ENCODE measurements around the gene THOC7.

Gene THOC7

DNA sequence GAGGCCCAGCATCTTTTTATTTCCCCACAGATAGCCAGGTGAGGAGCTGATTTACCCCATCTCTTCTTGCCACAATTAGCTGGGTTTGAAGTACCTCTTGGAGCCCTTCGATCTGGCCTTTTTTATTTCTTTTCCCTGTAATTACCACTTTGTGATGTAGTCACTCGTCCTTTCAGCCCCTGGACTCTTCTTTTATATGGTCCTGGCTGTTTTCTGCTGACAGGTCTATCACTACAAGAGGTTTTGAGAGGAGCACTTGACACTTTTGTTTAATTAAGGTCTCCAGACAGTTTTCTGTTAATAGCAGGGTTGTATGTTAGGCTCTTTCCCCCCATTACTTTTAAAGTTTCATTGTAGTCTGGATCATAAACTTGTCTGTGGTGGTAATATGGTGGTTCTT lies 11.9 kb upstream of the THOC7 start:
- no peak for DNase-seq
- H3K4me3 Mint-ChIP-seq, result no peak overlapping the region

DNA sequence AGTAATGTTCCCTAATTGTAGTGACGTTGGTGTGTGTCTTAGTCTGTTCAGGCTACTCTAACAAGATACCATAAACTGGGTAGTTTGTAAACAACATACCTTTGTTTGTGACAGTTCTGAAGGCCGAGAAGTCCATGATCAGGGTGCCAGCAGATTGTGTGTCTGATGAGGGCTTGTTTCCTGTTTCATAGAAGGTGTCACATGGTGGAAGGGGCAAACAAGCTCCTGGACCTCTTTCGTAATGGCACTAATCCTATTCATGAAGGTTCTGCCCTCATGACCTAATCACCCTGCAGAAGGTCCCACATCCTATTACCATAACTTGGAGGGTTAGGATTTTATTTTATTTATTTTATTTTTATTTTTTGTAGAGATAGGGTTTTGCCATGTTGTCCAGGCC lies 11.2 kb upstream of the THOC7 start:
- TF ChIP-seq, protein P1, sequence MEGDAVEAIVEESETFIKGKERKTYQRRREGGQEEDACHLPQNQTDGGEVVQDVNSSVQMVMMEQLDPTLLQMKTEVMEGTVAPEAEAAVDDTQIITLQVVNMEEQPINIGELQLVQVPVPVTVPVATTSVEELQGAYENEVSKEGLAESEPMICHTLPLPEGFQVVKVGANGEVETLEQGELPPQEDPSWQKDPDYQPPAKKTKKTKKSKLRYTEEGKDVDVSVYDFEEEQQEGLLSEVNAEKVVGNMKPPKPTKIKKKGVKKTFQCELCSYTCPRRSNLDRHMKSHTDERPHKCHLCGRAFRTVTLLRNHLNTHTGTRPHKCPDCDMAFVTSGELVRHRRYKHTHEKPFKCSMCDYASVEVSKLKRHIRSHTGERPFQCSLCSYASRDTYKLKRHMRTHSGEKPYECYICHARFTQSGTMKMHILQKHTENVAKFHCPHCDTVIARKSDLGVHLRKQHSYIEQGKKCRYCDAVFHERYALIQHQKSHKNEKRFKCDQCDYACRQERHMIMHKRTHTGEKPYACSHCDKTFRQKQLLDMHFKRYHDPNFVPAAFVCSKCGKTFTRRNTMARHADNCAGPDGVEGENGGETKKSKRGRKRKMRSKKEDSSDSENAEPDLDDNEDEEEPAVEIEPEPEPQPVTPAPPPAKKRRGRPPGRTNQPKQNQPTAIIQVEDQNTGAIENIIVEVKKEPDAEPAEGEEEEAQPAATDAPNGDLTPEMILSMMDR (IDR thresholded peaks at IDR 0.05), result no peak
- DNase-seq, result no peak
- Mint-ChIP-seq H3K27me3 (ENCODE audit: low read depth, poor library complexity) (no peaks in the 10 kb centered on the region), H3K4me1 (peaks cover 51% of the 10 kb centered on the region), H3K4me3 (no peak overlapping the region), H3K27ac (no peak overlapping the region), H3K36me3 (ENCODE audit: low read depth) (peaks cover 12% of the 10 kb centered on the region), H3K9me3 (no peaks in the 10 kb centered on the region)

More for the DNA sequence above, 11.9 kb upstream of the THOC7 start:
- Mint-ChIP-seq H3K36me3 (ENCODE audit: low read depth) (peaks cover 12% of the 10 kb centered on the region), H3K9me3 (no peaks in the 10 kb centered on the region), H3K4me1 (peaks cover 57% of the 10 kb centered on the region), H3K27ac (peak overlapping the region; percentile 30), H3K27me3 (ENCODE audit: low read depth, poor library complexity) (no peaks in the 10 kb centered on the region)
- TF ChIP-seq, protein P1 (IDR thresholded peaks at IDR 0.05), result no peak

DNA sequence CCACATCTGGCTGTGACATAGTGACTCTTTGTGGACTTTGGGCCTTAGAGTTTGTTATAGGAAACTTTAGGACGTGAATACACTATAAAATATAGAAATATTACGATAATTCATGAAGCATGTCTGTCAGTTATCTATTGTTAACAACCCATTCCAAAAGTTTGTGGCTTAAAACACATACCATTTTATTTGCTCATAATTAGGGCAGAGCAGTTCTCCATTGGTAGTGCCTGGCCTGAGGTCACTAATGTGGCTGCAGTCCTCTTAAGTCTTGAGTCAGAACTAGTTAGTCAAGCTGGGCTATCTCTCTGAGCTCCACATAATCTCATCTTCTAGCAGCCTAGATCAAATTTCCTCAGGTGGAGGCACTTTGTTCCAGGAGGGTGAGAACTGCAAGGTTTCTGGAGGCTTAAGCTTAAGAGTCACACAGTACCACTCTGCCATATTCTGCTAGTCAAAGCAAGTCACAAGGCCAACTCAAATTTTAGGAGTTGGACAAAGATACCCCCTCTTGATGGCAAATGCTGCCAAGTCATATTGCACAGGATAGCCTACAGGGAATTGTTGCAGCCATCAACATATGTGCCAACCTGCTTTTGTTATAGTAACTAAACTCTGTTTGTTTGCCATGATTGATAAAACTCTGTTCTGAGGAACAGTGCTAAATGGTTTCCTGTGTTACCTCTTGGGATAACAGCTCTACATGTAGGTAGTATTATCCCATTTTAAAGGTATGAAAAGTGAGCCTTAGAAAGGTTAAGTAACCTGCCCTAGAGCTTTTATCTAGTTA lies 8.7 kb upstream of the THOC7 start:
- Mint-ChIP-seq H3K4me1 (peaks cover 38% of the 10 kb centered on the region), H3K4me3 (no peak overlapping the region), H3K27me3 (ENCODE audit: low read depth, poor library complexity) (no peaks in the 10 kb centered on the region), H3K27ac (no peak overlapping the region), H3K9me3 (no peaks in the 10 kb centered on the region), H3K36me3 (ENCODE audit: low read depth) (peaks cover 13% of the 10 kb centered on the region)
- TF ChIP-seq, protein P1 (IDR thresholded peaks at IDR 0.05), result no peak
- no peak for DNase-seq

DNA sequence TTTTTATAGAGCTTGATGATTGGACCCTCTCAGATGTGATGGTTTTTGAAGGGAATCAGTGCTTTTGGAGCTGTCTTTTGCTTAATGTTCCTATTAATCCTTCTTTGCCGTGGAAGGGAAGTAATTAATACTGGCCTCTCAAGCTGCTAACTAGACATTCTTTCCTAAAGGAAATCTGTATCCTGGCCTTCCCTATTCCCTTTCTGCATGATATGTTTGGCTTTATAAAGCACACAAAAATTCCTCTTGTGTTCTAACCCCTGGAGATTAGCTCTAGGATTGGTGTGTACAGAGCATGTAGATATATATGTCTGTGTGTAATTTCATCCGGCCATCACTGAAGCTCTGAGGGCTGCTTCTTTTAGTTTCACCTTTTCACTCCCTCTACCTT lies 7.0 kb upstream of the THOC7 start:
- peaks cover 28% of the 10 kb centered on the region for H3K36me3 Mint-ChIP-seq (ENCODE audit: low read depth)
- TF ChIP-seq, protein P1 (IDR thresholded peaks at IDR 0.05), result no peak

DNA sequence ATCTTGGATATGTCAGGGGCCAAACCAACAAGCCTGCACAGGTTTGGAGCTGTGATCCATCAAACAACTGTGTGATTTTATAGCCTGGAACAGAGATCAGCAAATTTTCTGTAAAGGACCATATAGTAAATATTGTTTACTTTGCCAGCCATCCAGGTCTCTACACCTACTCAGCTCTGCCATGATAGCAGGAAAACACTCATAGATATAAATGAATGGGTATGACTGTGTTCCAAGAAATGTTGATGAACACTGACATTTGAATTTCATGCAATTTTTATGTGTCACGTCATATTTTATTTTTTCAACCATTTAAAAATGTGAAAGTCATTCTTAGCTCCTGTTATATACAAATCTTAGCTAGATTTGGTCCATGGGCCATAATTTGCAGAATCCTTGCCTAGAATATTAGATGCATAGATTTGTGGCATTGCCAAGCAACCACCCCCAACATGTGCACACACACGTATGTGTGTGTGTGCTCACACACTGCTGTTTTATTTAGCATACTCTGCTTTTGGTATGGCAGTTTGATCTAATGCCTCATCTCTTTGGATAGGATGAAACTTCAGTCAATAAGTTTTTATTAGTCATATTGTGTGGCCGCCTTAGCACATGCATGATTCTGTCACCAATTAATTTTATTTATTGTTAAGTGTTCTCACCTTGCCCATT lies 6.5 kb upstream of the THOC7 start:
- Mint-ChIP-seq H3K9me3 (no peaks in the 10 kb centered on the region), H3K4me3 (no peak overlapping the region), H3K36me3 (ENCODE audit: low read depth) (peaks cover 31% of the 10 kb centered on the region), H3K27me3 (ENCODE audit: low read depth, poor library complexity) (no peaks in the 10 kb centered on the region), H3K27ac (no peak overlapping the region), H3K4me1 (peaks cover 26% of the 10 kb centered on the region)
- no peak for DNase-seq
- TF ChIP-seq, protein P1 (IDR thresholded peaks at IDR 0.05), result no peak

More for the DNA sequence above, 7.0 kb upstream of the THOC7 start:
- peaks cover 27% of the 10 kb centered on the region for H3K4me1 Mint-ChIP-seq
- no peak overlapping the region for H3K4me3 Mint-ChIP-seq
- no peaks in the 10 kb centered on the region for H3K9me3 Mint-ChIP-seq
- no peaks in the 10 kb centered on the region for H3K27me3 Mint-ChIP-seq (ENCODE audit: low read depth, poor library complexity)
- H3K27ac Mint-ChIP-seq, result no peak overlapping the region
- no peak for DNase-seq
